Spleen (tissue), 11 donors: ENCODE results near the gene TTC28. TPM values are rescaled to one million over a fixed set of nuclear protein-coding genes. Genes with fewer than 3 reads are reported as not detected.
"Not testable (repeated sequence)": the region's sequence is repeated elsewhere in the genome, so short reads cannot be mapped to it uniquely, and the experiment has no call there.

Experiments
- DNase-seq: peaks from one replicate; pipeline ENCODE4 v3.0.0-alpha.2; 2020
- H3K27ac ChIP-seq, 8 donors: fragments of 200-600 bp; sonication (generic) in 7 of 8; 1 replicate in 4 of 8; 2 replicates in 4 of 8; pipeline versions ENCODE4 v1.5.0 to v1.8.0; 2016 to 2021; ENCODE audit warnings: inconsistent platforms in 4 of 8, mild to moderate bottlenecking in 4 of 8, moderate library complexity in 1 of 8
- H3K27me3 ChIP-seq, 7 donors: fragments of 200-600 bp; sonication (generic) in 6 of 7; replicated peaks in 1 of 7; 1 replicate in 4 of 7; 2 replicates in 3 of 7; pipeline versions ENCODE4 v1.5.0 to v1.8.0; 2016 to 2021; ENCODE audit warnings: inconsistent platforms in 3 of 7, mild to moderate bottlenecking in 1 of 7
- H3K36me3 ChIP-seq, 6 donors: fragments of 200-600 bp; sonication (generic) in 5 of 6; 1 replicate in 4 of 6; 2 replicates in 2 of 6; pipeline versions ENCODE4 v1.5.0 to v1.8.0; 2016 to 2021; ENCODE audit warnings: inconsistent platforms in 2 of 6
- H3K4me1 ChIP-seq, 6 donors: fragments of 200-600 bp; sonication (generic) in 5 of 6; 1 replicate in 3 of 6; 2 replicates in 3 of 6; pipeline versions ENCODE4 v1.5.0 to v1.8.0; 2016 to 2021; ENCODE audit warnings: inconsistent platforms in 3 of 6
- H3K4me3 ChIP-seq, 8 donors: fragments of 200-600 bp; sonication (generic) in 7 of 8; 1 replicate in 4 of 8; 2 replicates in 4 of 8; pipeline versions ENCODE4 v1.5.0 to v1.8.0; 2016 to 2021; ENCODE audit warnings: inconsistent platforms in 4 of 8, mild to moderate bottlenecking in 4 of 8, moderate library complexity in 2 of 8
- H3K9me3 ChIP-seq, 8 donors: fragments of 200-600 bp; sonication (generic) in 7 of 8; 1 replicate in 4 of 8; 2 replicates in 4 of 8; pipeline versions ENCODE4 v1.5.0 to v1.8.0; 2016 to 2021; ENCODE audit warnings: inconsistent platforms in 4 of 8
- CTCF ChIP-seq, 11 experiments: fragments of 200-600 bp in 7 of 11; fragments of 450-650 bp in 4 of 11; sonication (generic) in 4 of 11; IDR thresholded peaks in 8 of 11; conservative IDR thresholded peaks in 3 of 11; 1 replicate in 7 of 11; 2 replicates in 4 of 11; pipeline versions ENCODE4 v1.4.0 to v1.8.0; 2016 to 2021; ENCODE audit warnings: antibody characterized with exemption in 11 of 11, inconsistent platforms in 4 of 11, mild to moderate bottlenecking in 1 of 11
- POLR2A ChIP-seq, 3 donors: fragments of 450-650 bp; IDR thresholded peaks; one replicate each; pipeline ENCODE4 v1.5.1; 2017; ENCODE audit warnings: antibody characterized with exemption in 3 of 3, mild to moderate bottlenecking in 1 of 3
- POLR2AphosphoS5 ChIP-seq, 3 donors: sonication (generic); formaldehyde crosslinking; IDR thresholded peaks; one replicate each; pipeline ENCODE4 v1.5.1; 2017; ENCODE audit warnings: antibody characterized with exemption in 3 of 3
- WGBS, 5 donors: extraction: QIAGEN DNeasy Blood & Tissue Kit in 3 of 5; methylation state at CpG; one replicate each; pipeline versions ENCODE4 v1.1.5 to v1.1.7; 2013 to 2018; 5-methylcytosine and 5-hydroxymethylcytosine counted together
- intact Hi-C: fragments of 100-400 bp; cut with DNase I; formaldehyde crosslinking; loops from one replicate; pipeline ENCODE4 v1.15.0; 2023; ENCODE audit warnings: low total_unique reads
- polyA plus RNA-seq, 3 donors: library from polyadenylated mRNA; stranded (reverse); fragments of 200-250 nt; gene quantifications; one replicate each; pipeline ENCODE4 v1.2.1, GENCODE V29; 2013
- total RNA-seq, 7 donors: library from RNA; depleted of rRNA in 3 of 7; stranded (reverse); fragments of >200 nt in 3 of 7; fragmentation: NEBNext Ultra II Directional in 4 of 7; extraction: Animal tissue kit (Norgen Biotek cat#: 25700) in 4 of 7; gene quantifications; one replicate each; pipeline versions ENCODE4 v1.1.0 to v1.2.1, GENCODE V29; 2016 to 2021
- donor health status: healthy with polysubstance abuse.
- donor health status: DM: no; HTN: no; CAD: no; lungs with moderate emphysema.
- donor health status: DM: no; HTN: no; CAD: no.
- donor health status: Bipolar disorder and iron deficiency.
- donor health status: healthy.
- donor health status: DM: no; HTN: no; CAD: no.
- donor health status: DM: yes; HTN: yes; CAD: no.

Gene TTC28
- total and polyA plus RNA-seq, 10 donors: 0.62 to 69.0 (median 33.5) TPM

GRCh38 chr22:28542980-28543621 lies 136.5 kb downstream of the TTC28 start:
- 71 to 89% (median 77%) methylated on average over 1 of the region's 1 CpG for WGBS, 5 donors
- no peak for TF ChIP-seq POLR2A (IDR thresholded peaks at IDR 0.05)
- no peak for TF ChIP-seq CTCF (IDR thresholded peaks at IDR 0.05 in 8 of 11, conservative IDR thresholded peaks at IDR 0.05 in 3 of 11)

GRCh38 chr22:28541137-28541536 lies 138.5 kb downstream of the TTC28 start:
- no peaks in the 10 kb centered on the region for H3K4me1 ChIP-seq
- TF ChIP-seq POLR2A (IDR thresholded peaks at IDR 0.05) (no peak), POLR2AphosphoS5 (IDR thresholded peaks at IDR 0.05) (no peak), CTCF (IDR thresholded peaks at IDR 0.05 in 8 of 11, conservative IDR thresholded peaks at IDR 0.05 in 3 of 11) (no peak)
- no peak overlapping the region for H3K4me3 ChIP-seq
- DNase-seq: no peak
- 67 to 82% (median 78%) methylated on average over 2 of the region's 2 CpGs for WGBS, 5 donors
- H3K27me3 ChIP-seq: no peaks in the 10 kb centered on the region
- intact Hi-C loops: no loop called here
- H3K36me3 ChIP-seq: no peaks in the 10 kb centered on the region
- no peak overlapping the region for H3K27ac ChIP-seq
- H3K9me3 ChIP-seq: peaks cover 0 to 15% (median 5%) of the 10 kb centered on the region in 8 donors

More at GRCh38 chr22:28542980-28543621, 136.5 kb downstream of the TTC28 start:
- DNase-seq: no peak
- Histone ChIP-seq H3K9me3 (peaks cover 0 to 15% (median 5%) of the 10 kb centered on the region in 8 donors), H3K4me3 (no peak overlapping the region), H3K36me3 (no peaks in the 10 kb centered on the region), H3K4me1 (no peaks in the 10 kb centered on the region), H3K27me3 (no peaks in the 10 kb centered on the region), H3K27ac (no peak overlapping the region)
- intact Hi-C loops: no loop called here

GRCh38 chr22:28538922-28539321 lies 140.7 kb downstream of the TTC28 start:
- no peak for TF ChIP-seq CTCF (IDR thresholded peaks at IDR 0.05 in 8 of 11, conservative IDR thresholded peaks at IDR 0.05 in 3 of 11)
- TF ChIP-seq POLR2AphosphoS5 (IDR thresholded peaks at IDR 0.05): no peak
- no peak for TF ChIP-seq POLR2A (IDR thresholded peaks at IDR 0.05)
- Histone ChIP-seq H3K4me3 (no peak overlapping the region), H3K36me3 (no peaks in the 10 kb centered on the region), H3K27me3 (no peaks in the 10 kb centered on the region), H3K9me3 (peaks cover 0 to 15% (median 5%) of the 10 kb centered on the region in 8 donors), H3K27ac (no peak overlapping the region), H3K4me1 (no peaks in the 10 kb centered on the region)
- no peak for DNase-seq
- intact Hi-C loops: no loop called here
- WGBS, 5 donors: 79 to 94% (median 86%) methylated on average over 2 of the region's 2 CpGs

GRCh38 chr22:28530565-28530964 lies 149.1 kb downstream of the TTC28 start:
- H3K9me3 ChIP-seq: peaks cover 0 to 36% (median 22%) of the 10 kb centered on the region in 8 donors
- H3K4me1 ChIP-seq, H3K27me3 ChIP-seq, intact Hi-C loops, DNase-seq, H3K27ac ChIP-seq, H3K4me3 ChIP-seq, H3K36me3 ChIP-seq: not testable (repeated sequence)
- 81 to 93% (median 91%) methylated on average over 4 of the region's 4 CpGs for WGBS, 5 donors

GRCh38 chr22:28529144-28529543 lies 150.5 kb downstream of the TTC28 start:
- H3K9me3 ChIP-seq: peaks cover 0 to 36% (median 22%) of the 10 kb centered on the region in 8 donors
- H3K36me3 ChIP-seq, H3K27me3 ChIP-seq, H3K4me3 ChIP-seq, H3K4me1 ChIP-seq, H3K27ac ChIP-seq, DNase-seq, intact Hi-C loops: not testable (repeated sequence)
- 91 to 97% (median 92%) methylated on average over 10 of the region's 10 CpGs for WGBS, 5 donors
